Neural cell (in vitro differentiated cells): ENCODE measurements around the gene PHF10. TPM values are rescaled to one million over a fixed set of nuclear protein-coding genes. Genes with fewer than 3 reads are reported as not detected.

Experiments
- H2AFZ ChIP-seq: fragments of 200-600, 300-800 bp; sonication (generic), shearing (Covaris generic); 2 replicates; pipeline ENCODE4 v1.6.0; 2014; ENCODE audit warnings: low read depth, mild to moderate bottlenecking, antibody characterized with exemption, low read length, moderate library complexity
- H3F3A ChIP-seq: fragments of 200-600 bp; shearing (Covaris generic); 2 replicates; pipeline ENCODE4 v1.6.1; 2016; ENCODE audit warnings: mild to moderate bottlenecking, moderate library complexity, mixed read lengths, antibody characterized with exemption, low read length; ENCODE audit not compliant: insufficient read depth, poor library complexity, severe bottlenecking
- H3K27ac ChIP-seq: fragments of 200-600, 300-800 bp; sonication (generic), shearing (Covaris generic); 2 replicates; pipeline ENCODE4 v1.5.1; 2014; ENCODE audit warnings: mild to moderate bottlenecking, low read length, moderate library complexity
- H3K27me3 ChIP-seq: fragments of 300-800, 200-600 bp; sonication (generic), shearing (Covaris generic); 2 replicates; pipeline ENCODE4 v1.6.0; 2014; ENCODE audit warnings: mild to moderate bottlenecking, low read depth, low read length, moderate library complexity; ENCODE audit not compliant: insufficient read depth
- H3K36me3 ChIP-seq: fragments of 300-800, 200-600 bp; sonication (generic), shearing (Covaris generic); 2 replicates; pipeline ENCODE4 v1.5.1; 2014; ENCODE audit warnings: mild to moderate bottlenecking, antibody characterized with exemption, low read length, moderate library complexity; ENCODE audit not compliant: insufficient read depth
- H3K4me2 ChIP-seq: fragments of 300-800, 200-600 bp; sonication (generic), shearing (Covaris generic); 2 replicates; pipeline ENCODE4 v1.6.0; 2014; ENCODE audit warnings: mild to moderate bottlenecking, low read length
- H3K4me3 ChIP-seq: fragments of 300-800, 200-600 bp; sonication (generic), shearing (Covaris generic); 2 replicates; pipeline ENCODE4 v1.5.1; 2014; ENCODE audit warnings: mild to moderate bottlenecking, low read length, moderate library complexity
- H3K79me2 ChIP-seq: fragments of 200-600 bp; shearing (Covaris generic); replicated peaks from 2 replicates; pipeline ENCODE4 v1.6.0; 2014; ENCODE audit warnings: mild to moderate bottlenecking, low read length, moderate library complexity; ENCODE audit not compliant: insufficient read depth
- H3K9ac ChIP-seq: fragments of 300-800, 200-600 bp; sonication (generic), shearing (Covaris generic); 2 replicates; pipeline ENCODE4 v1.6.1; 2016; ENCODE audit warnings: mild to moderate bottlenecking, low read length, mixed read lengths
- H3K9me2 ChIP-seq: fragments of 200-600 bp; shearing (Covaris generic); 2 replicates; pipeline ENCODE4 v1.6.1; 2016; ENCODE audit warnings: mild to moderate bottlenecking, low read length, mixed read lengths; ENCODE audit not compliant: insufficient read depth
- H3K9me3 ChIP-seq: fragments of 200-600, 300-800 bp; sonication (generic), shearing (Covaris generic); 2 replicates; pipeline ENCODE4 v1.6.1; 2016; ENCODE audit warnings: mild to moderate bottlenecking, mixed run types, low read length, moderate library complexity, mixed read lengths
- H4K20me1 ChIP-seq: fragments of 200-600 bp; shearing (Covaris generic); 2 replicates; pipeline ENCODE4 v1.6.1; 2016; ENCODE audit warnings: mild to moderate bottlenecking, mixed run types; ENCODE audit not compliant: insufficient read depth
- EP300 ChIP-seq: fragments of 450-650 bp; conservative IDR thresholded peaks from 2 replicates; pipeline ENCODE4 v1.6.1; 2014; ENCODE audit warnings: antibody characterized with exemption, mild to moderate bottlenecking, moderate library complexity; ENCODE audit not compliant: poor library complexity, severe bottlenecking
- EZH2 ChIP-seq: fragments of 200-600, 300-800 bp; shearing (Covaris generic), sonication (generic); IDR thresholded peaks from 2 replicates; pipeline ENCODE4 v1.6.1; 2014; ENCODE audit warnings: antibody characterized with exemption, low read length, borderline replicate concordance, mild to moderate bottlenecking; ENCODE audit not compliant: insufficient read depth, poor library complexity, severe bottlenecking
- MXI1 ChIP-seq: fragments of 450-650 bp; conservative IDR thresholded peaks from 2 replicates; pipeline ENCODE4 v1.6.1; 2014; ENCODE audit warnings: antibody characterized with exemption, mild to moderate bottlenecking; ENCODE audit not compliant: poor library complexity, severe bottlenecking
- POLR2AphosphoS5 ChIP-seq: IDR thresholded peaks from 2 replicates; pipeline ENCODE4 v1.6.1; 2012
- RAD21 ChIP-seq: fragments of 450-650 bp; conservative IDR thresholded peaks from 2 replicates; pipeline ENCODE4 v1.6.1; 2014; ENCODE audit warnings: antibody characterized with exemption, mild to moderate bottlenecking, moderate library complexity
- SMC3 ChIP-seq: fragments of 450-650 bp; conservative IDR thresholded peaks from 2 replicates; pipeline ENCODE4 v1.6.1; 2014; ENCODE audit warnings: antibody characterized with exemption, mild to moderate bottlenecking, moderate library complexity; ENCODE audit not compliant: poor library complexity
- TAF1 ChIP-seq: IDR thresholded peaks from 2 replicates; pipeline ENCODE4 v1.6.1; 2012; ENCODE audit warnings: low read depth
- polyA plus RNA-seq: library from polyadenylated mRNA; depleted of rRNA; stranded (reverse); fragments of >200 nt; gene quantifications from 2 replicates; pipeline ENCODE4 v1.2.3, GENCODE V29; 2014
- TF ChIP-seq, protein P1 (sequence below): IDR thresholded peaks from 2 replicates; pipeline ENCODE4 v1.6.1; 2012; ENCODE audit warnings: borderline replicate concordance
- TF ChIP-seq, protein P2 (sequence below): fragments of 450-650 bp; IDR thresholded peaks from 2 replicates; pipeline ENCODE4 v1.5.1; 2014; ENCODE audit warnings: antibody characterized with exemption, mild to moderate bottlenecking, moderate library complexity; ENCODE audit not compliant: poor library complexity, severe bottlenecking

Gene PHF10
- polyA plus RNA-seq, 1 donor from 2014 or later = 48.9 TPM

DNA sequence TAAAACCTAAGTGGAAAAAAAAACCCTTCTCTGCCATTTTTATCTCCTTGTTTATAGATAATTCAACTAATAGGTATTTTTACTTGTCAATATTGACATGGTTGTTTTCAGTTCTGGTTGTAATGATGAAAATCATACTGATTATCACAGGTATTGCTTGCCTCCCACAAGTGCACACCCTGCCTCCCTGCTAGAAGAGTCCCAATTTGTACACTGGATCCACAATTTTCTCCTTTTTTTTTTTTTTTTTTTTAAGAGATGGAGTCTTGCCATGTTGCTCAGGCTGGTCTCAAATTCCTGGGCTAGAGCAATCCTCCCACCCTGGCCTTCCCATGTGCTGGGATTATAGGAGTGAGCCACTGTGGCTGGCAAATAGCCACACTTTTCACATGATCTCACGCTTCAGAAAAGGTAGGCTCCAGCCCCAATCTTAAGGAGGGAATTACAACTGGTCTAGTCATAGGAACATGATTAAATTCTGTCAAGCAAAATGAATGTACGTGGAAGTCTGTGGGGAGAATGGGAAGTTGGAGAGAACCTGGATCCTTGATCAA is 14.8 kb upstream of the PHF10 start:
- no peak overlapping the region for H3K9ac ChIP-seq
- H3K36me3 ChIP-seq = no peaks in the 10 kb centered on the region
- H3K9me3 ChIP-seq = no peaks in the 10 kb centered on the region
- no peaks in the 10 kb centered on the region for H3F3A ChIP-seq
- TF ChIP-seq EZH2 (no peak), TAF1 (no peak), MXI1 (no peak), POLR2AphosphoS5 (no peak), SMC3 (no peak), EP300 (no peak), RAD21 (no peak)
- TF ChIP-seq, protein P1, sequence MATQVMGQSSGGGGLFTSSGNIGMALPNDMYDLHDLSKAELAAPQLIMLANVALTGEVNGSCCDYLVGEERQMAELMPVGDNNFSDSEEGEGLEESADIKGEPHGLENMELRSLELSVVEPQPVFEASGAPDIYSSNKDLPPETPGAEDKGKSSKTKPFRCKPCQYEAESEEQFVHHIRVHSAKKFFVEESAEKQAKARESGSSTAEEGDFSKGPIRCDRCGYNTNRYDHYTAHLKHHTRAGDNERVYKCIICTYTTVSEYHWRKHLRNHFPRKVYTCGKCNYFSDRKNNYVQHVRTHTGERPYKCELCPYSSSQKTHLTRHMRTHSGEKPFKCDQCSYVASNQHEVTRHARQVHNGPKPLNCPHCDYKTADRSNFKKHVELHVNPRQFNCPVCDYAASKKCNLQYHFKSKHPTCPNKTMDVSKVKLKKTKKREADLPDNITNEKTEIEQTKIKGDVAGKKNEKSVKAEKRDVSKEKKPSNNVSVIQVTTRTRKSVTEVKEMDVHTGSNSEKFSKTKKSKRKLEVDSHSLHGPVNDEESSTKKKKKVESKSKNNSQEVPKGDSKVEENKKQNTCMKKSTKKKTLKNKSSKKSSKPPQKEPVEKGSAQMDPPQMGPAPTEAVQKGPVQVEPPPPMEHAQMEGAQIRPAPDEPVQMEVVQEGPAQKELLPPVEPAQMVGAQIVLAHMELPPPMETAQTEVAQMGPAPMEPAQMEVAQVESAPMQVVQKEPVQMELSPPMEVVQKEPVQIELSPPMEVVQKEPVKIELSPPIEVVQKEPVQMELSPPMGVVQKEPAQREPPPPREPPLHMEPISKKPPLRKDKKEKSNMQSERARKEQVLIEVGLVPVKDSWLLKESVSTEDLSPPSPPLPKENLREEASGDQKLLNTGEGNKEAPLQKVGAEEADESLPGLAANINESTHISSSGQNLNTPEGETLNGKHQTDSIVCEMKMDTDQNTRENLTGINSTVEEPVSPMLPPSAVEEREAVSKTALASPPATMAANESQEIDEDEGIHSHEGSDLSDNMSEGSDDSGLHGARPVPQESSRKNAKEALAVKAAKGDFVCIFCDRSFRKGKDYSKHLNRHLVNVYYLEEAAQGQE = no peak
- TF ChIP-seq, protein P2, sequence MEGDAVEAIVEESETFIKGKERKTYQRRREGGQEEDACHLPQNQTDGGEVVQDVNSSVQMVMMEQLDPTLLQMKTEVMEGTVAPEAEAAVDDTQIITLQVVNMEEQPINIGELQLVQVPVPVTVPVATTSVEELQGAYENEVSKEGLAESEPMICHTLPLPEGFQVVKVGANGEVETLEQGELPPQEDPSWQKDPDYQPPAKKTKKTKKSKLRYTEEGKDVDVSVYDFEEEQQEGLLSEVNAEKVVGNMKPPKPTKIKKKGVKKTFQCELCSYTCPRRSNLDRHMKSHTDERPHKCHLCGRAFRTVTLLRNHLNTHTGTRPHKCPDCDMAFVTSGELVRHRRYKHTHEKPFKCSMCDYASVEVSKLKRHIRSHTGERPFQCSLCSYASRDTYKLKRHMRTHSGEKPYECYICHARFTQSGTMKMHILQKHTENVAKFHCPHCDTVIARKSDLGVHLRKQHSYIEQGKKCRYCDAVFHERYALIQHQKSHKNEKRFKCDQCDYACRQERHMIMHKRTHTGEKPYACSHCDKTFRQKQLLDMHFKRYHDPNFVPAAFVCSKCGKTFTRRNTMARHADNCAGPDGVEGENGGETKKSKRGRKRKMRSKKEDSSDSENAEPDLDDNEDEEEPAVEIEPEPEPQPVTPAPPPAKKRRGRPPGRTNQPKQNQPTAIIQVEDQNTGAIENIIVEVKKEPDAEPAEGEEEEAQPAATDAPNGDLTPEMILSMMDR = no peak
- no peaks in the 10 kb centered on the region for H3K27me3 ChIP-seq
- H2AFZ ChIP-seq = no peak overlapping the region
- no peaks in the 10 kb centered on the region for H3K9me2 ChIP-seq
- no peaks in the 10 kb centered on the region for H3K79me2 ChIP-seq
- H3K4me2 ChIP-seq = no peak overlapping the region
- no peak overlapping the region for H3K4me3 ChIP-seq
- no peaks in the 10 kb centered on the region for H4K20me1 ChIP-seq
- H3K27ac ChIP-seq = no peak overlapping the region

DNA sequence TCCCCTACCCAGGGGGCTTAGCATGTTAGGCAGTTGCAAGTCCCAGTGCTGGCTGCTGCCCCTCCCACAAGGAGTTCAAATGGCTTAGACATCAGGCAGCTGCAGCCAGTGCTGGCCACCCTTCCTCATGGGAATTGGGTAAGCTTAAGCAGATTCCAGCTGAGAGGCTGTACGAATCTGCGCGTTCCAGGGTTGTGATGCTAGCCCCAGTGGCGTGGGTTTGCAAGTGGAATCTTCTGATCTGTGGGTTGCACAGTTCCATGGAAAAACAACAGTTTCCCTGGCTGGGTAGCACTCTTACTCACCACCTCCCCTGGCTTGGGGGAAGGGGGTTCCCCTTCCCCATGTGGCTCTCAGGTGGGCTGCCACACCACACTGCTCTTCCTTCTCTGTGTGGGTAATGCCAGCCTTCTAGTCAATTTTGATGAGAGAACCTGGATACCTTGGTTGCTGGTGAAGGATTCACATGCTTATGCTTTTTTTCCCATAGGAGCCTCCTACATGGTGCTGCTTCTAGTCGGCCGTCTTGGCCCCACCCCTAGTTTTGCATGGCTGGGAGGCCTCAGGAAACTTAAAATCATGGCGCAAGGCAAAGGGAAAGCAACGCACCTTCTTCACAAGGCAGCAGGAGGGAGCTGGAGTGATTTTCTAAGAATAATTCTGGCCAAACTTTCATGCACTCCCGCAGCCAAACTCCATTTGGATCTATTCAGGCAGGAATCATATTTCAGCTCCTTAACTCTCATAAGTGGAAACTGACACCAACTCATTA is 14.1 kb upstream of the PHF10 start:
- TF ChIP-seq, protein P1 = no peak
- TF ChIP-seq TAF1 (no peak), SMC3 (no peak), EP300 (no peak)
- TF ChIP-seq, protein P2 = no peak
- no peak overlapping the region for H2AFZ ChIP-seq
- no peaks in the 10 kb centered on the region for H3K36me3 ChIP-seq
- H3K9me2 ChIP-seq = no peaks in the 10 kb centered on the region
- H3K27ac ChIP-seq = no peak overlapping the region
- H3F3A ChIP-seq = no peaks in the 10 kb centered on the region
- H3K79me2 ChIP-seq = no peaks in the 10 kb centered on the region
- H4K20me1 ChIP-seq = no peaks in the 10 kb centered on the region
- H3K4me2 ChIP-seq = no peak overlapping the region
- no peaks in the 10 kb centered on the region for H3K9me3 ChIP-seq
- H3K27me3 ChIP-seq = no peaks in the 10 kb centered on the region
- no peak overlapping the region for H3K9ac ChIP-seq
- H3K4me3 ChIP-seq = no peak overlapping the region
